Natural killer cell (primary cell): ENCODE data around the gene CORIN. TPM values are rescaled to one million over a fixed set of nuclear protein-coding genes. Genes with fewer than 3 reads are reported as not detected.

Experiments used
- ATAC-seq, 3 donors: fragments of 150-1000 bp in 2 of 3; fragments of 200-7000 bp in 1 of 3; cut with Tn5 transposase; 1 replicate in 1 of 3; 2 replicates in 2 of 3; pipeline ENCODE4 v1.10.0; 2021; ENCODE audit warnings: mild to moderate bottlenecking in 2 of 3, moderate library complexity in 2 of 3
- DNase-seq, 2 donors: peaks; one replicate each; pipeline versions ENCODE4 v3.0.0 to v3.0.0-alpha.2; 2013 to 2021; ENCODE audit warnings: mixed read lengths in 1 of 2
- H3K27ac ChIP-seq: one replicate; pipeline ENCODE4 v1.5.1; 2013; ENCODE audit warnings: mild to moderate bottlenecking, low read length
- H3K27me3 ChIP-seq: one replicate; pipeline ENCODE4 v1.6.1; 2013; ENCODE audit warnings: low read length; ENCODE audit not compliant: control insufficient read depth, insufficient read depth
- H3K36me3 ChIP-seq: one replicate; pipeline ENCODE4 v1.6.1; 2013; ENCODE audit warnings: low read length; ENCODE audit not compliant: control insufficient read depth, insufficient read depth
- H3K4me1 ChIP-seq: one replicate; pipeline ENCODE4 v1.6.1; 2013; ENCODE audit warnings: low read length; ENCODE audit not compliant: control insufficient read depth, insufficient read depth
- H3K4me3 ChIP-seq: one replicate; pipeline ENCODE4 v1.5.1; 2013; ENCODE audit warnings: low read length
- H3K9me3 ChIP-seq: one replicate; pipeline ENCODE4 v1.6.1; 2013; ENCODE audit warnings: low read length; ENCODE audit not compliant: control insufficient read depth, insufficient read depth
- H3K27ac Mint-ChIP-seq, 2 donors: one replicate each; pipeline ENCODE4 v1.8.0; 2022; ENCODE audit warnings: mild to moderate bottlenecking in 2 of 2, mixed read lengths in 2 of 2, moderate library complexity in 1 of 2
- H3K27me3 Mint-ChIP-seq, 2 donors: one replicate each; pipeline ENCODE4 v1.8.0; 2022; ENCODE audit warnings: low read depth in 2 of 2, mixed read lengths in 2 of 2
- H3K36me3 Mint-ChIP-seq: one replicate; pipeline ENCODE4 v1.8.0; 2022; ENCODE audit warnings: mixed read lengths
- H3K4me1 Mint-ChIP-seq, 2 donors: one replicate each; pipeline ENCODE4 v1.8.0; 2022; ENCODE audit warnings: mixed read lengths in 2 of 2
- H3K4me3 Mint-ChIP-seq: one replicate; pipeline ENCODE4 v1.8.0; 2022; ENCODE audit warnings: mild to moderate bottlenecking, moderate library complexity, mixed read lengths
- H3K9me3 Mint-ChIP-seq, 2 donors: one replicate each; pipeline ENCODE4 v1.8.0; 2022; ENCODE audit warnings: mixed read lengths in 2 of 2
- WGBS: methylation state at CpG from one replicate; pipeline ENCODE4 v1.1.7; 2013; ENCODE audit warnings: missing lambda C conversion rate; ENCODE audit not compliant: insufficient coverage; 5-methylcytosine and 5-hydroxymethylcytosine counted together
- intact Hi-C: fragments of 100-400 bp; cut with micrococcal nuclease; formaldehyde crosslinking; loops from one replicate; pipeline ENCODE4 v1.14.2; 2022
- total RNA-seq, 4 donors: library from RNA; stranded (reverse); fragments of 120-200 nt in 1 of 4; gene quantifications; one replicate each; pipeline versions ENCODE4 v1.2.3 to v1.2.4, GENCODE V29; 2013 to 2022
- TF ChIP-seq, protein P1 (sequence below): fragments of 200-600 bp; IDR thresholded peaks from one replicate; pipeline ENCODE4 v1.8.0; 2022; ENCODE audit warnings: antibody characterized with exemption

The CORIN gene
- total RNA-seq, 3 donors from 2014 or later (not counting 1 experiment from before 2014, with no cell fraction given): 0.78 TPM; not detected in 2

DNA sequence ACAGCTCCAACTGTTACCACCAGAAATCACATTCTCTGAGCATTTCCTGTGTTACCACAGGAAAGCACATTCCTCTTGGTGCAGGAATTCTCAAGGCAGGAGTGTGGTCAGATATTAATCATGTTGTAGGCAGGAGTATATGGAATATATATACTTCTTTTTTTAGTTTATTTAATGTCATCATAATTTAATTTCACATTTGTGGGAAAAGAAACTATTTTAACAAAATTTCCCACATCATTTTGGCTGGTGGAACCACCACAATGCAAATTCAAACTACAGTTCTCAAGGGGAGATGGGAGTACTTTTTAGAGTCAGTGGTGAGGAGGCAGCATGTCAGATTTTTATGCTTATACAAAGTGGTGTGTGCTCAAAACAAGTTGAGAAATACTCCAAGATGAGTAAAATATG lies 213.8 kb downstream of the CORIN start:
- TF ChIP-seq, protein P1, sequence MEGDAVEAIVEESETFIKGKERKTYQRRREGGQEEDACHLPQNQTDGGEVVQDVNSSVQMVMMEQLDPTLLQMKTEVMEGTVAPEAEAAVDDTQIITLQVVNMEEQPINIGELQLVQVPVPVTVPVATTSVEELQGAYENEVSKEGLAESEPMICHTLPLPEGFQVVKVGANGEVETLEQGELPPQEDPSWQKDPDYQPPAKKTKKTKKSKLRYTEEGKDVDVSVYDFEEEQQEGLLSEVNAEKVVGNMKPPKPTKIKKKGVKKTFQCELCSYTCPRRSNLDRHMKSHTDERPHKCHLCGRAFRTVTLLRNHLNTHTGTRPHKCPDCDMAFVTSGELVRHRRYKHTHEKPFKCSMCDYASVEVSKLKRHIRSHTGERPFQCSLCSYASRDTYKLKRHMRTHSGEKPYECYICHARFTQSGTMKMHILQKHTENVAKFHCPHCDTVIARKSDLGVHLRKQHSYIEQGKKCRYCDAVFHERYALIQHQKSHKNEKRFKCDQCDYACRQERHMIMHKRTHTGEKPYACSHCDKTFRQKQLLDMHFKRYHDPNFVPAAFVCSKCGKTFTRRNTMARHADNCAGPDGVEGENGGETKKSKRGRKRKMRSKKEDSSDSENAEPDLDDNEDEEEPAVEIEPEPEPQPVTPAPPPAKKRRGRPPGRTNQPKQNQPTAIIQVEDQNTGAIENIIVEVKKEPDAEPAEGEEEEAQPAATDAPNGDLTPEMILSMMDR: no peak
- peaks cover 0 to 4% of the 10 kb centered on the region in 2 donors for H3K27me3 Mint-ChIP-seq
- Histone ChIP-seq H3K4me1 (no peaks in the 10 kb centered on the region), H3K4me3 (no peak overlapping the region), H3K9me3 (no peaks in the 10 kb centered on the region), H3K36me3 (no peaks in the 10 kb centered on the region), H3K27ac (no peak overlapping the region), H3K27me3 (no peaks in the 10 kb centered on the region)
- no peaks in the 10 kb centered on the region for H3K9me3 Mint-ChIP-seq
- H3K4me3 Mint-ChIP-seq: no peak overlapping the region
- intact Hi-C loops: no loop called here
- H3K27ac Mint-ChIP-seq: no peak overlapping the region
- H3K36me3 Mint-ChIP-seq: no peaks in the 10 kb centered on the region
- DNase-seq (no peak), ATAC-seq (no peak)
- no peaks in the 10 kb centered on the region for H3K4me1 Mint-ChIP-seq

DNA sequence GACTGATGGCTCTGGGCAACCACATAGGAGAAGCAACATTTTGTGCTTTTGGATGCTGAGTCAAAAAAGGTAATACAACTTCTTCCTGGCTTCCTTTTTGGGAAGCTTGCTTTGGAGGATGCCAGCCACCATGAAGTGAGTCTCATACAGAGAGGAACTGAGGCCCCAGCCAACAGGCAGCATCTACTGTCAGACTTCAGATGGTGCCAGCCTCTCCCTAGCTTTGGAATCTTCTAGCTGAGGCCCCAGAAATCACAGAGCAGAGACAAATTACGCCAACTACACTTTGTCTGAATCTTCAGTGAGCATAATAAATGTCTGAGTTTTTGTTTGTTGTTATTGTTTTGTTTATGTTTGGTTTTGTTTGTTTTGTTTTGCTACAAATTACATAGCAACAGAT lies 216.7 kb downstream of the CORIN start:
- Histone ChIP-seq H3K36me3 (no peaks in the 10 kb centered on the region), H3K4me1 (no peaks in the 10 kb centered on the region), H3K27me3 (no peaks in the 10 kb centered on the region), H3K27ac (no peak overlapping the region), H3K4me3 (no peak overlapping the region), H3K9me3 (no peaks in the 10 kb centered on the region)
- Mint-ChIP-seq H3K27me3 (peaks cover 0 to 2% of the 10 kb centered on the region in 2 donors), H3K4me3 (no peak overlapping the region), H3K36me3 (no peaks in the 10 kb centered on the region), H3K9me3 (no peaks in the 10 kb centered on the region), H3K4me1 (no peaks in the 10 kb centered on the region), H3K27ac (no peak overlapping the region)
- 93% methylated on average over 1 of the region's 1 CpG for WGBS
- intact Hi-C loops: no loop called here
- ATAC-seq (no peak), DNase-seq (no peak)
- TF ChIP-seq, protein P1: no peak

DNA sequence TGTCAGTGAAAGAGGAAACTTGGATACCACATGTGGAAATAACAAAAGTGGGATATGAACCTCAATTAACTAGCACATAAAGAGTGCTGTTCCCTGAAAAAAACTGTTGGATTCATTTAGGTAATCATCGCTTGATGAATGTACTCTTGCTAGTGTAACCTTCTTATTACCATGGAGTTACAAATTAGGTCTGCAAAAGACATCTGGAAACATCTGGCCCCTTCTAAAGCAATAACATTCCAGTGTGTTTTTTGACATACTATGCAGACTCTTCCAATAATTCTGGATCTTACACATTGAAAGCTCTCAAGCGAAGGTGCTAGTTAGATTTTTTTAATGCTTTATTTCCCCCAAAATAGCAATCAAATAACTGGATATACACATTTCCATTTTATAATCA lies 218.2 kb downstream of the CORIN start:
- Histone ChIP-seq H3K4me3 (no peak overlapping the region), H3K36me3 (no peaks in the 10 kb centered on the region), H3K4me1 (no peaks in the 10 kb centered on the region), H3K27ac (no peak overlapping the region), H3K27me3 (peaks cover 4% of the 10 kb centered on the region), H3K9me3 (no peaks in the 10 kb centered on the region)
- H3K27ac Mint-ChIP-seq: no peak overlapping the region
- TF ChIP-seq, protein P1: no peak
- peaks cover 0 to 2% of the 10 kb centered on the region in 2 donors for H3K27me3 Mint-ChIP-seq
- 94% methylated on average over 2 of the region's 2 CpGs for whole genome bisulfite sequencing
- no peak overlapping the region for H3K4me3 Mint-ChIP-seq
- no peak for DNase-seq
- H3K9me3 Mint-ChIP-seq: no peaks in the 10 kb centered on the region
- intact Hi-C loops: no loop called here
- no peaks in the 10 kb centered on the region for H3K36me3 Mint-ChIP-seq
- H3K4me1 Mint-ChIP-seq: no peaks in the 10 kb centered on the region
- no peak for ATAC-seq

DNA sequence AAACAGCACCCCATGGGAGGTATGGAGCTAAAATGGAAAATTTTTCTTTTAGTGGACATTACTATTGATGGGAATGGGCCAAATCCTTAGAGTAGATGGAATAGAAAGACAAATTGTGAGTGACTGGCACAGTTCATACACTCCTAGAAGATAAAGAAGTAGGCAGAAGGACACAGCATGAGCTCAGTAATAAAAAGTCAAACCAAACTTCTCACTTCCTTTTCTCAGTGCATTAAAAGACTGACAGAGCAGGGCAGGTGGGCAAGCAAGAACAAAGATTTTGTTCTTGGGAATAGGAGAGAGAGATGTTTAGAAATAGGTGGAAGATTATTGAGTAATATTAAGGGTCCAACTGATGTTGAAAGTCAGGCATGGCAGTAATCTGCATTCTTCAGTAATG lies 220.3 kb downstream of the CORIN start:
- Mint-ChIP-seq H3K9me3 (no peaks in the 10 kb centered on the region), H3K36me3 (no peaks in the 10 kb centered on the region), H3K4me1 (no peaks in the 10 kb centered on the region), H3K27me3 (peaks cover 0 to under 1% of the 10 kb centered on the region in 2 donors), H3K27ac (no peak overlapping the region), H3K4me3 (no peak overlapping the region)
- DNase-seq: no peak
- no peak for ATAC-seq
- no peak overlapping the region for H3K27ac ChIP-seq
- intact Hi-C loops: no loop called here
- TF ChIP-seq, protein P1: no peak
- no peak overlapping the region for H3K4me3 ChIP-seq
- peaks cover 4% of the 10 kb centered on the region for H3K27me3 ChIP-seq
- H3K36me3 ChIP-seq: no peaks in the 10 kb centered on the region
- H3K4me1 ChIP-seq: no peaks in the 10 kb centered on the region
- no peaks in the 10 kb centered on the region for H3K9me3 ChIP-seq
